Loucy (cell line): ENCODE data around the gene PHF20.

Experiments
- EZH2phosphoT487 ChIP-seq: fragments of 200-600 bp; IDR thresholded peaks from 2 replicates; pipeline ENCODE4 v1.6.1; 2018; ENCODE audit warnings: antibody characterized with exemption, mild to moderate bottlenecking, moderate library complexity, borderline replicate concordance
- TF ChIP-seq, protein P1 (sequence below): fragments of 200-600 bp; sonication (generic); conservative IDR thresholded peaks from 2 replicates; pipeline ENCODE4 v1.5.1; 2014; ENCODE audit warnings: mild to moderate bottlenecking, antibody characterized with exemption, low read length

DNA sequence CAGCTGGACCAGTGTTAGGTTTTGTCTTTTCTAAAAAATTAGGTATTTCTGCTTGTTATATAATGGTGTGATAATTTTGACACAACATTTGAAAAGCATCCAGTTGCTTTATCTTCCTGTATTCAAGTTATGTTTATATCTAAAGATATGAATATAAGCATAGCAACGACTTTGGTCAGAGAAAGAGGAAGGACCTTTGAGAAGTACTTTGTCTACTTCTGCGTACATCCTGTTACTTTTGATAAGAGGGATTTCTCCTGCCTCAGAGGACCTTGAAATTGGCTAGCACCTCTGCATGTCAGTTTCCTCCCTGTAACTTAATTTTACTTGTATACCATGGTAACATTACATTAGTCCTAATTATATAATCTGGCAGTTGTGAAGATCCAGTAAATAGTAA, 24.8 kb downstream of the PHF20 start:
- TF ChIP-seq, protein P1, sequence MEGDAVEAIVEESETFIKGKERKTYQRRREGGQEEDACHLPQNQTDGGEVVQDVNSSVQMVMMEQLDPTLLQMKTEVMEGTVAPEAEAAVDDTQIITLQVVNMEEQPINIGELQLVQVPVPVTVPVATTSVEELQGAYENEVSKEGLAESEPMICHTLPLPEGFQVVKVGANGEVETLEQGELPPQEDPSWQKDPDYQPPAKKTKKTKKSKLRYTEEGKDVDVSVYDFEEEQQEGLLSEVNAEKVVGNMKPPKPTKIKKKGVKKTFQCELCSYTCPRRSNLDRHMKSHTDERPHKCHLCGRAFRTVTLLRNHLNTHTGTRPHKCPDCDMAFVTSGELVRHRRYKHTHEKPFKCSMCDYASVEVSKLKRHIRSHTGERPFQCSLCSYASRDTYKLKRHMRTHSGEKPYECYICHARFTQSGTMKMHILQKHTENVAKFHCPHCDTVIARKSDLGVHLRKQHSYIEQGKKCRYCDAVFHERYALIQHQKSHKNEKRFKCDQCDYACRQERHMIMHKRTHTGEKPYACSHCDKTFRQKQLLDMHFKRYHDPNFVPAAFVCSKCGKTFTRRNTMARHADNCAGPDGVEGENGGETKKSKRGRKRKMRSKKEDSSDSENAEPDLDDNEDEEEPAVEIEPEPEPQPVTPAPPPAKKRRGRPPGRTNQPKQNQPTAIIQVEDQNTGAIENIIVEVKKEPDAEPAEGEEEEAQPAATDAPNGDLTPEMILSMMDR = no peak
- no peak for TF ChIP-seq EZH2phosphoT487
